Loucy (cell line): ENCODE measurements around the gene WASF2.

Source experiments
- H2AFZ ChIP-seq: fragments of 200-600 bp; sonication (generic); 2 replicates; pipeline ENCODE4 v1.6.0; 2016; ENCODE audit warnings: antibody characterized with exemption, mild to moderate bottlenecking, low read length, moderate library complexity
- H3F3A ChIP-seq: fragments of 200-600 bp; 2 replicates; pipeline ENCODE4 v1.6.0; 2016; ENCODE audit warnings: antibody characterized with exemption, low read depth, mild to moderate bottlenecking
- H3K27me3 ChIP-seq: fragments of 200-600 bp; sonication (generic); 2 replicates; pipeline ENCODE4 v1.6.1; 2014; ENCODE audit warnings: low read length, mild to moderate bottlenecking; ENCODE audit not compliant: insufficient read depth, poor library complexity, severe bottlenecking
- H3K36me3 ChIP-seq: fragments of 200-600 bp; sonication (generic); 2 replicates; pipeline ENCODE4 v1.6.1; 2016; ENCODE audit warnings: low read length; ENCODE audit not compliant: insufficient read depth
- H3K4me1 ChIP-seq: fragments of 200-600 bp; sonication (generic); 2 replicates; pipeline ENCODE4 v1.5.1; 2014; ENCODE audit warnings: low read length, mild to moderate bottlenecking; ENCODE audit not compliant: insufficient read depth, poor library complexity, severe bottlenecking
- H3K4me2 ChIP-seq: fragments of 200-600 bp; sonication (generic); 2 replicates; pipeline ENCODE4 v1.6.0; 2014; ENCODE audit warnings: antibody characterized with exemption, low read length, low read depth, mild to moderate bottlenecking; ENCODE audit not compliant: poor library complexity, severe bottlenecking
- H3K4me3 ChIP-seq: fragments of 200-600 bp; sonication (generic); 2 replicates; pipeline ENCODE4 v1.5.1; 2014; ENCODE audit warnings: low read length, mild to moderate bottlenecking, mixed read lengths; ENCODE audit not compliant: poor library complexity, severe bottlenecking
- H3K79me2 ChIP-seq: fragments of 200-600 bp; sonication (generic); 2 replicates; pipeline ENCODE4 v1.6.1; 2014; ENCODE audit warnings: low read length; ENCODE audit not compliant: insufficient read depth
- H3K9ac ChIP-seq: fragments of 200-600 bp; sonication (generic); 2 replicates; pipeline ENCODE4 v1.6.0; 2014; ENCODE audit warnings: mild to moderate bottlenecking, low read depth, low read length, moderate library complexity; ENCODE audit not compliant: poor library complexity, severe bottlenecking
- H3K9me2 ChIP-seq: fragments of 200-600 bp; sonication (generic); replicated peaks from 2 replicates; pipeline ENCODE4 v1.6.1; 2016; ENCODE audit warnings: low read depth, low read length, mixed read lengths
- H3K9me3 ChIP-seq: fragments of 200-600 bp; sonication (generic); 2 replicates; pipeline ENCODE4 v1.6.1; 2014; ENCODE audit warnings: mild to moderate bottlenecking, antibody characterized with exemption, low read length, low read depth; ENCODE audit not compliant: insufficient read depth
- H4K20me1 ChIP-seq: fragments of 200-600 bp; sonication (generic); 2 replicates; pipeline ENCODE4 v1.6.0; 2014; ENCODE audit warnings: antibody characterized with exemption, low read length, mild to moderate bottlenecking; ENCODE audit not compliant: insufficient read depth, poor library complexity, severe bottlenecking
- EZH2phosphoT487 ChIP-seq: fragments of 200-600 bp; IDR thresholded peaks from 2 replicates; pipeline ENCODE4 v1.6.1; 2018; ENCODE audit warnings: antibody characterized with exemption, mild to moderate bottlenecking, moderate library complexity, borderline replicate concordance
- TF ChIP-seq, protein P1 (sequence below): fragments of 200-600 bp; sonication (generic); conservative IDR thresholded peaks from 2 replicates; pipeline ENCODE4 v1.5.1; 2014; ENCODE audit warnings: mild to moderate bottlenecking, antibody characterized with exemption, low read length

Gene WASF2

DNA sequence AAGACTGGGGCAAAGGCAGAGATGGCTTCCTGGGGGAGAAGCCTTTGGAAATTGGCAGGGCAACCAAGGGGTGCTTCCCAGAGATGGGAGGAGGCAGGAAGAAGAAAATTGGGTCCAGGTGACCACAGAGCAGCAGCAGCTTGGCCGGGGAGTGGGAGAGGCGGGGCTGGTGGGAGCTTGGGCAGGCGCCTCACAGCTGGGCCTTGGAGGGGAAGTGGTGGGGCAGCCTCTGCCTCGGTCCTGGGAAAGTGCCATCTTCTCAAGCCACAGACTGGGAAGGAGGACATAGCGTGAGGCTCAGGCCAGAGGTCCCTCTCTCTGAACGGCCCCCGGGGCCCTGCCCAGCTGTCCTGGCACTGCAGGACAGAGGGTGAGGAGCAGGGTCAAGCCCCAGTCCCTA is 24.0 kb upstream of the WASF2 start:
- H3K36me3 ChIP-seq = no peaks in the 10 kb centered on the region
- no peak overlapping the region for H2AFZ ChIP-seq
- H3K4me1 ChIP-seq = peaks cover 24% of the 10 kb centered on the region
- no peak overlapping the region for H3K9ac ChIP-seq
- no peaks in the 10 kb centered on the region for H3K9me3 ChIP-seq
- H3K4me2 ChIP-seq = no peak overlapping the region
- no peak overlapping the region for H3K4me3 ChIP-seq
- no peaks in the 10 kb centered on the region for H3F3A ChIP-seq
- no peaks in the 10 kb centered on the region for H3K27me3 ChIP-seq
- no peak for TF ChIP-seq EZH2phosphoT487
- TF ChIP-seq, protein P1, sequence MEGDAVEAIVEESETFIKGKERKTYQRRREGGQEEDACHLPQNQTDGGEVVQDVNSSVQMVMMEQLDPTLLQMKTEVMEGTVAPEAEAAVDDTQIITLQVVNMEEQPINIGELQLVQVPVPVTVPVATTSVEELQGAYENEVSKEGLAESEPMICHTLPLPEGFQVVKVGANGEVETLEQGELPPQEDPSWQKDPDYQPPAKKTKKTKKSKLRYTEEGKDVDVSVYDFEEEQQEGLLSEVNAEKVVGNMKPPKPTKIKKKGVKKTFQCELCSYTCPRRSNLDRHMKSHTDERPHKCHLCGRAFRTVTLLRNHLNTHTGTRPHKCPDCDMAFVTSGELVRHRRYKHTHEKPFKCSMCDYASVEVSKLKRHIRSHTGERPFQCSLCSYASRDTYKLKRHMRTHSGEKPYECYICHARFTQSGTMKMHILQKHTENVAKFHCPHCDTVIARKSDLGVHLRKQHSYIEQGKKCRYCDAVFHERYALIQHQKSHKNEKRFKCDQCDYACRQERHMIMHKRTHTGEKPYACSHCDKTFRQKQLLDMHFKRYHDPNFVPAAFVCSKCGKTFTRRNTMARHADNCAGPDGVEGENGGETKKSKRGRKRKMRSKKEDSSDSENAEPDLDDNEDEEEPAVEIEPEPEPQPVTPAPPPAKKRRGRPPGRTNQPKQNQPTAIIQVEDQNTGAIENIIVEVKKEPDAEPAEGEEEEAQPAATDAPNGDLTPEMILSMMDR = no peak
- H3K9me2 ChIP-seq = no peaks in the 10 kb centered on the region
- H3K79me2 ChIP-seq = no peaks in the 10 kb centered on the region
- no peaks in the 10 kb centered on the region for H4K20me1 ChIP-seq

DNA sequence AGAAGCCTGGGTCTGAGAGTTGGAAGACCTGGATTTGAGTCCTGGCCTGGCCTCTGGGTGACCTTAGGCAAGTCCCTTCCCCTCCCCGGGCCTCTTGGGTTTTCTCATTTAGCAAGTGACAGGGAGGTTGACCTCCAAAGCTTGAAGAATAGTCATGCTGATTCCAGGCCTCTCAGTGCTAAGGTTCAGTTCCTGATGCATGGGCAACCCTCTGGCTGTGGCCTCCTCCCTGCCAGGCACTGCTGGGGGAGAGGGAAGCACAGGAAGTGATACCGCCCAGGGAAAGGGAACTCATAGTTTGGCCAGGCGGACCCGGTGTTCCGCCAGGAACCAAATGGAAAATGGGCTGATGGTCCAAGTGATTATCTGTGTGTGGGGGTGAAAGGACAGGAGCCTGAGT is 23.6 kb upstream of the WASF2 start:
- H4K20me1 ChIP-seq = no peaks in the 10 kb centered on the region
- no peak overlapping the region for H3K9ac ChIP-seq
- TF ChIP-seq, protein P1 = no peak
- no peaks in the 10 kb centered on the region for H3K9me3 ChIP-seq
- H2AFZ ChIP-seq = no peak overlapping the region
- H3F3A ChIP-seq = no peaks in the 10 kb centered on the region
- H3K4me3 ChIP-seq = no peak overlapping the region
- no peaks in the 10 kb centered on the region for H3K9me2 ChIP-seq
- H3K4me1 ChIP-seq = peaks cover 21% of the 10 kb centered on the region
- no peaks in the 10 kb centered on the region for H3K36me3 ChIP-seq
- H3K27me3 ChIP-seq = no peaks in the 10 kb centered on the region
- no peak overlapping the region for H3K4me2 ChIP-seq
- no peaks in the 10 kb centered on the region for H3K79me2 ChIP-seq

DNA sequence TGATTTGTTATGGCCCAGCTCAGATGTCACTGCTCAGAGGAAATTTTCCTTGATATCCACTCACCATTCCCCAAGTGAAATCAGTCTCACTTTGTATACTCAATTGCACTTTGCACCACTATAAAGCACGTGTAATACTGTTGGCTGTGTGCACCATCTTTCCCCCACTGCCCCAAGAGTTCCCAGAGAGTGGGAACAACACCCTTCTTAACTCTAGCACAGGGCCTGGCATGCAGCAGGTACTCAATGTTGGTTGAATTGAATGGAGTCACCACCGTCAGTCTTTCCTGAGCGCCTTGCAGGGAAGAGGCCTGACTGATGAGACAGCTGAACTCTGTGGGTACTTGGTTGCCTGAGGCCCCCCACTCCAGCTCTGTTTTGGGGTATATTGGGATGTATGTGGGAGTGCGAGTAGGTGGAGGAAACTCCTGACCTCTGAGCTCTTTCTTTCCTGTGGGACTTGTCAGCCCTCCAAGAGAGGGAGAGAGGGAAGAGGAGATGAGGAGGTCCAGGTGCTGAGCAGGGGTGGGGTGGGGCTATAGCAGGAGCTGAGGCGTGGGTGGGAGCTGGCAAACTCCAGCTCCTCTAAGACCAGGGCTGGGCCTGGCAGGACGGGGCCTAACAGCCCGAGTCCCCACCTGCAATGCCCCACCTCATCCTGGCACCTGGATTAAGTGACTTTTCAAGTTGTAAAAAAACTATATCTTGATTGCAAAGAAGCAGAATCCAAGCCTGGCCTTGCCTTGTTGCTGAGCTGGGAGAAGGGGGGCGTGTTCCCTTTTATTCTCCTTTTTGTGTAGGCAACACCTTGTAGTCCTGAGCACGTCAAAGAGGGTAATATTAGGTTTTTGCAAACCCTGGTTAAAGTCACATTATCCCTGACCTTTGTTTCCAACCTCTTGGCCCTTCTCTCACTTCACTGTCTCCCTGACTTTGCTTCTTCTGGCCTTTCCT is 19.4 kb upstream of the WASF2 start:
- Histone ChIP-seq H3K79me2 (no peaks in the 10 kb centered on the region), H2AFZ (no peak overlapping the region), H3K4me3 (no peak overlapping the region), H4K20me1 (no peaks in the 10 kb centered on the region), H3K4me2 (no peak overlapping the region), H3K27me3 (no peaks in the 10 kb centered on the region), H3K4me1 (peaks cover 15% of the 10 kb centered on the region), H3K9me3 (no peaks in the 10 kb centered on the region), H3F3A (no peaks in the 10 kb centered on the region), H3K9ac (no peak overlapping the region), H3K9me2 (no peaks in the 10 kb centered on the region), H3K36me3 (no peaks in the 10 kb centered on the region)
- no peak for TF ChIP-seq EZH2phosphoT487
- TF ChIP-seq, protein P1 = no peak
